ENCODE measurements around the gene FGF14.

- no peak for TF ChIP-seq POLR2A (IDR thresholded peaks at IDR 0.05; ENCODE audit: low read depth, low read length)
- no peak for TF ChIP-seq CEBPB (IDR thresholded peaks at IDR 0.05; ENCODE audit: low read depth, low read length)
- TF ChIP-seq CTCF (conservative IDR thresholded peaks at IDR 0.05; ENCODE audit: low read depth, low read length): no peak
- TF ChIP-seq USF2 (IDR thresholded peaks at IDR 0.05; ENCODE audit: low read depth, low read length): no peak
- no peak for TF ChIP-seq CHD1 (IDR thresholded peaks at IDR 0.05; ENCODE audit: low read depth, low read length)
- no peak for TF ChIP-seq SMC3 (IDR thresholded peaks at IDR 0.05; ENCODE audit: low read depth, low read length)
- no peak for TF ChIP-seq MXI1 (IDR thresholded peaks at IDR 0.05; ENCODE audit: borderline replicate concordance, low read depth, low read length)
- TF ChIP-seq RFX5 (IDR thresholded peaks at IDR 0.05; ENCODE audit: low read depth, low read length): no peak
- TF ChIP-seq FOS (IDR thresholded peaks at IDR 0.05; ENCODE audit: low read depth, low read length): no peak
- no peak for TF ChIP-seq RCOR1 (IDR thresholded peaks at IDR 0.05; ENCODE audit: insufficient replicate concordance, low read length)
- no peak for TF ChIP-seq BHLHE40 (IDR thresholded peaks at IDR 0.05; ENCODE audit: low read depth, low read length)
- TF ChIP-seq RAD21 (IDR thresholded peaks at IDR 0.05; ENCODE audit: low read length): no peak
- no peak for TF ChIP-seq MAZ (IDR thresholded peaks at IDR 0.05; ENCODE audit: borderline replicate concordance, low read depth, low read length)
- no peak for TF ChIP-seq NFE2L2 (IDR thresholded peaks at IDR 0.05; ENCODE audit: low read depth, low read length)
Measured at GRCh38 chr13:102318233-102318632, 83.6 kb downstream of the FGF14 start.

Measured in IMR-90 (cell line).